CD14-positive monocyte (primary cell): ENCODE results near the gene CFAP97D1. TPM values are rescaled to one million over a fixed set of nuclear protein-coding genes. Genes with fewer than 3 reads are reported as not detected.

Experiments used
- DNase-seq, 3 donors: peaks; one replicate each; pipeline ENCODE4 v3.0.0-alpha.2; 2011 to 2022
- H2AFZ ChIP-seq: 2 replicates; pipeline ENCODE4 v1.6.0; 2012; ENCODE audit warnings: mild to moderate bottlenecking, low read depth, low read length, inconsistent platforms; ENCODE audit not compliant: insufficient read depth, poor library complexity, severe bottlenecking
- H3K27ac ChIP-seq, 2 donors: 1 replicate in 1 of 2; 2 replicates in 1 of 2; pipeline ENCODE4 v1.5.1; 2012 to 2013; ENCODE audit warnings: low read length in 2 of 2, control low read depth in 1 of 2, inconsistent platforms in 1 of 2, low read depth in 1 of 2, mild to moderate bottlenecking in 1 of 2
- H3K27me3 ChIP-seq, 2 donors: one replicate each; pipeline versions ENCODE4 v1.6.0 to v1.6.1; 2011 to 2013; ENCODE audit warnings: low read length in 2 of 2; ENCODE audit not compliant: control insufficient read depth in 2 of 2, insufficient read depth in 2 of 2
- H3K36me3 ChIP-seq, 2 donors: replicated peaks in 1 of 2; 1 replicate in 1 of 2; 2 replicates in 1 of 2; pipeline versions ENCODE4 v1.5.1 to v1.6.1; 2012 to 2013; ENCODE audit warnings: low read length in 2 of 2, control low read depth in 1 of 2, inconsistent platforms in 1 of 2, mild to moderate bottlenecking in 1 of 2; ENCODE audit not compliant: insufficient read depth in 2 of 2, control insufficient read depth in 1 of 2
- H3K4me1 ChIP-seq, 2 donors: 1 replicate in 1 of 2; 2 replicates in 1 of 2; pipeline versions ENCODE4 v1.5.1 to v1.6.1; 2012 to 2013; ENCODE audit warnings: low read length in 2 of 2, control low read depth in 1 of 2, inconsistent platforms in 1 of 2, mild to moderate bottlenecking in 1 of 2, moderate library complexity in 1 of 2; ENCODE audit not compliant: insufficient read depth in 2 of 2, control insufficient read depth in 1 of 2
- H3K4me2 ChIP-seq: replicated peaks from 2 replicates; pipeline ENCODE3; 2012; ENCODE audit warnings: low read length, moderate library complexity, mild to moderate bottlenecking; ENCODE audit not compliant: poor library complexity, severe bottlenecking; ENCODE audit errors: extremely low read depth
- H3K4me3 ChIP-seq, 3 experiments: fragments of 200-600 bp in 1 of 3; sonication (generic) in 1 of 3; replicated peaks in 1 of 3; 1 replicate in 2 of 3; 2 replicates in 1 of 3; pipeline ENCODE4 v1.5.1; 2011 to 2013; ENCODE audit warnings: low read length in 3 of 3, mild to moderate bottlenecking in 3 of 3, control low read depth in 2 of 3, low read depth in 2 of 3, inconsistent platforms in 1 of 3, moderate library complexity in 1 of 3
- H3K79me2 ChIP-seq: 2 replicates; pipeline ENCODE4 v1.6.0; 2012; ENCODE audit warnings: mild to moderate bottlenecking, control low read depth, inconsistent platforms, low read length, moderate library complexity; ENCODE audit not compliant: insufficient read depth
- H3K9ac ChIP-seq: 2 replicates; pipeline ENCODE4 v1.6.0; 2017; ENCODE audit warnings: low read length, mild to moderate bottlenecking; ENCODE audit not compliant: insufficient read depth, poor library complexity, severe bottlenecking
- H3K9me3 ChIP-seq, 2 donors: replicated peaks in 1 of 2; 1 replicate in 1 of 2; 2 replicates in 1 of 2; pipeline versions ENCODE4 v1.5.1 to v1.6.1; 2012 to 2013; ENCODE audit warnings: low read length in 2 of 2, control low read depth in 1 of 2; ENCODE audit not compliant: control insufficient read depth in 1 of 2, insufficient read depth in 1 of 2
- H4K20me1 ChIP-seq: 2 replicates; pipeline ENCODE4 v1.6.0; 2012; ENCODE audit warnings: mild to moderate bottlenecking, low read length, control low read depth, moderate library complexity; ENCODE audit not compliant: insufficient read depth
- H3K27ac Mint-ChIP-seq, 7 donors: one replicate each; pipeline ENCODE4 v1.8.0; 2020; ENCODE audit warnings: mild to moderate bottlenecking in 7 of 7, mixed read lengths in 7 of 7, moderate library complexity in 6 of 7, inconsistent platforms in 2 of 7
- H3K27me3 Mint-ChIP-seq, 3 donors: one replicate each; pipeline ENCODE4 v1.8.0; 2021 to 2022; ENCODE audit warnings: low read depth in 3 of 3, mild to moderate bottlenecking in 3 of 3, mixed read lengths in 3 of 3, moderate library complexity in 3 of 3, inconsistent platforms in 1 of 3
- H3K36me3 Mint-ChIP-seq, 2 donors: one replicate each; pipeline ENCODE4 v1.8.0; 2020; ENCODE audit warnings: mixed read lengths in 2 of 2, inconsistent platforms in 1 of 2, mild to moderate bottlenecking in 1 of 2
- H3K4me1 Mint-ChIP-seq: one replicate; pipeline ENCODE4 v1.8.0; 2020; ENCODE audit warnings: mild to moderate bottlenecking, mixed read lengths
- H3K4me3 Mint-ChIP-seq, 2 donors: one replicate each; pipeline ENCODE4 v1.8.0; 2020; ENCODE audit warnings: mild to moderate bottlenecking in 2 of 2, mixed read lengths in 2 of 2, moderate library complexity in 1 of 2
- H3K9me3 Mint-ChIP-seq, 7 donors: one replicate each; pipeline ENCODE4 v1.8.0; 2020 to 2022; ENCODE audit warnings: mixed read lengths in 7 of 7, mild to moderate bottlenecking in 6 of 7, moderate library complexity in 6 of 7, inconsistent platforms in 2 of 7
- WGBS: methylation state at CpG from one replicate; pipeline ENCODE4 v1.1.5; 2013; ENCODE audit warnings: missing lambda C conversion rate; ENCODE audit not compliant: insufficient coverage; 5-methylcytosine and 5-hydroxymethylcytosine counted together
- intact Hi-C, 2 donors: fragments of 100-400 bp; cut with micrococcal nuclease; formaldehyde crosslinking; loops; one replicate each; pipeline versions ENCODE4 v1.15.0 to v1.15.1; 2023
- polyA plus RNA-seq, 3 donors: library from polyadenylated mRNA; depleted of rRNA in 1 of 3; unstranded in 2 of 3; stranded (reverse) in 1 of 3; fragments of 300-500 nt in 2 of 3; fragments of >200 nt in 1 of 3; fragmentation: Illumina TruSeq in 2 of 3; gene quantifications; 1 replicate in 2 of 3; 2 replicates in 1 of 3; pipeline ENCODE4 v1.2.3, GENCODE V29; 2012 to 2021
- TF ChIP-seq, protein P1 (sequence below): fragments of 200-600 bp; IDR thresholded peaks from one replicate; pipeline ENCODE4 v1.8.0; 2022; ENCODE audit warnings: antibody characterized with exemption, mild to moderate bottlenecking

Gene CFAP97D1
- polyA plus RNA-seq, 3 donors, result 0.07 TPM; not detected in 2

DNA sequence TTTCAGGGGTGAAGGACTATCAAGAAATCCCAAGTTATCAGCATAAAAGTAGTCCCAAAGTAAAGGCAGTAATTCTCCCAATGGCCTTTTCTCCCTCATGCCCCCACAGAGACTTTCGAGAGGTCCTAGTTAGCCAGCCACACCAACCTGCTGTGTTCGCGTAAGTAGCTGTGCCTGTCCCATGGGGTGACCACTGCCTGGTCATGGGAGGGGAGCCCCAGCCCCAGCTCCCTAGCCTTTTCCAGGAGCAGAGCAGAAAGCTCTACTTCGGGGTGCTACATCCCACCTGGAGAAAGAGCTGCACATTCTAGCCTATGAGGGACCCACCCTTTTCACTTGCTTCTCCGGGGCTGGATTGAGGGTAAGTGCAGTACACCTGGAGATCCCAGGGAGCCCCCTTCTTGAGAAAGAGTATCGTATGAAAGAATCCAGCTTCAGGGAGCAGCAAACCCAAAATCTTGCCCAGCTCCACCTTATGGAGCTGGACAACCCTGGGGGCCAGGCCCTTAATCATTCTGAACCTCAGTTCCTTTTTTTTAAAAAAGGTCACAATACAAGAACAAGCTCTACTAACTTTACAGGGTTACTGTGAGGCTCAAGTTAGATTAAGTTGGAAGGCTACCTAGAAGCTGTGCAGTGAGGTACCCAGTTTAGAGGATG is 13.1 kb upstream of the CFAP97D1 start:
- peak overlapping the region; percentile 8 to 90 (median 88) for H3K27ac Mint-ChIP-seq
- intact Hi-C loops, result loop anchor here in 1 of 2 donors (5.0 kb wide), 1 partner anchor 185 kb away; no protein-coding TSS in a partner anchor
- WGBS, result 83% methylated on average over 4 of the region's 6 CpGs

DNA sequence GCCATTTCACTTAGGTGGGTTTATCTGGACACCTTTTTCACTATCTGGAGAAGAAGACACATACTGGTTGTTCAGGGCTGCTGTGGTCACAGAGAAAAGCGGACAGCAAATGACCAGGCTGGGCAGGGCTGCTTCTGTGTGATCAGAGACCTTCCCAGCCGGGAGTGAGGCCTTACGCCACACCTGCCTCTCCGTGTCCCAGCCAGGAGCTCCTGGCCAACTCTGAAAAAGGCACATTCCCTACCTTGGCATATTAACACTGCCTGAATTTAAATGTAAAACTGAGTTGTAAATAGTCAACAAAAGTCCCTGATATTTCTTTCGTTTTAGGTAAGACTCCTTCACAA is 12.5 kb upstream of the CFAP97D1 start:
- peak overlapping the region; percentile 83 to 93 (median 89) for H3K27ac Mint-ChIP-seq
- H3K36me3 ChIP-seq, result peaks cover 21 to 30% of the 10 kb centered on the region in 2 donors
- intact Hi-C loops, result loop anchor here in 1 of 2 donors (5.0 kb wide), 1 partner anchor 185 kb away; no protein-coding TSS in a partner anchor
- H3K4me3 Mint-ChIP-seq, result no peak overlapping the region
- TF ChIP-seq, protein P1, sequence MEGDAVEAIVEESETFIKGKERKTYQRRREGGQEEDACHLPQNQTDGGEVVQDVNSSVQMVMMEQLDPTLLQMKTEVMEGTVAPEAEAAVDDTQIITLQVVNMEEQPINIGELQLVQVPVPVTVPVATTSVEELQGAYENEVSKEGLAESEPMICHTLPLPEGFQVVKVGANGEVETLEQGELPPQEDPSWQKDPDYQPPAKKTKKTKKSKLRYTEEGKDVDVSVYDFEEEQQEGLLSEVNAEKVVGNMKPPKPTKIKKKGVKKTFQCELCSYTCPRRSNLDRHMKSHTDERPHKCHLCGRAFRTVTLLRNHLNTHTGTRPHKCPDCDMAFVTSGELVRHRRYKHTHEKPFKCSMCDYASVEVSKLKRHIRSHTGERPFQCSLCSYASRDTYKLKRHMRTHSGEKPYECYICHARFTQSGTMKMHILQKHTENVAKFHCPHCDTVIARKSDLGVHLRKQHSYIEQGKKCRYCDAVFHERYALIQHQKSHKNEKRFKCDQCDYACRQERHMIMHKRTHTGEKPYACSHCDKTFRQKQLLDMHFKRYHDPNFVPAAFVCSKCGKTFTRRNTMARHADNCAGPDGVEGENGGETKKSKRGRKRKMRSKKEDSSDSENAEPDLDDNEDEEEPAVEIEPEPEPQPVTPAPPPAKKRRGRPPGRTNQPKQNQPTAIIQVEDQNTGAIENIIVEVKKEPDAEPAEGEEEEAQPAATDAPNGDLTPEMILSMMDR, result no peak
- H3K4me1 ChIP-seq, result peaks cover 68 to 69% of the 10 kb centered on the region in 2 donors
- peaks cover 36 to 52% of the 10 kb centered on the region in 2 donors for H3K36me3 Mint-ChIP-seq
- H3K4me1 Mint-ChIP-seq, result peaks cover 78% of the 10 kb centered on the region
- H3K9me3 ChIP-seq, result no peaks in the 10 kb centered on the region
- H3K4me3 ChIP-seq, result peak overlapping the region in 1 of 3 experiments; percentile 27
- DNase-seq, result no peak
- no peak overlapping the region for H3K9ac ChIP-seq
- H3K27me3 Mint-ChIP-seq, result no peaks in the 10 kb centered on the region
- H3K27ac ChIP-seq, result peak overlapping the region; percentile 32 to 62
- WGBS, result 57% methylated on average over 1 of the region's 5 CpGs
- no peak overlapping the region for H2AFZ ChIP-seq
- peak overlapping the region; percentile 14 for H3K4me2 ChIP-seq
- peaks cover 15% of the 10 kb centered on the region for H3K79me2 ChIP-seq
- H3K9me3 Mint-ChIP-seq, result no peaks in the 10 kb centered on the region
- H4K20me1 ChIP-seq, result peaks cover 20% of the 10 kb centered on the region
- no peaks in the 10 kb centered on the region for H3K27me3 ChIP-seq

More for the DNA sequence above, 13.1 kb upstream of the CFAP97D1 start:
- Histone ChIP-seq H3K79me2 (peaks cover 10% of the 10 kb centered on the region), H3K4me2 (peak overlapping the region; percentile 14), H3K9ac (no peak overlapping the region), H2AFZ (no peak overlapping the region), H3K9me3 (no peaks in the 10 kb centered on the region), H3K27me3 (no peaks in the 10 kb centered on the region), H3K36me3 (peaks cover 17 to 25% of the 10 kb centered on the region in 2 donors), H3K4me3 (peak overlapping the region in 1 of 3 experiments; percentile 27), H3K4me1 (peaks cover 63 to 64% of the 10 kb centered on the region in 2 donors), H3K27ac (peak overlapping the region; percentile 32 to 62), H4K20me1 (peaks cover 20% of the 10 kb centered on the region)
- Mint-ChIP-seq H3K4me1 (peaks cover 73% of the 10 kb centered on the region), H3K9me3 (no peaks in the 10 kb centered on the region), H3K36me3 (peaks cover 31 to 47% of the 10 kb centered on the region in 2 donors), H3K4me3 (no peak overlapping the region), H3K27me3 (no peaks in the 10 kb centered on the region)
- TF ChIP-seq, protein P1, result no peak
- DNase-seq, result no peak
